GM19395 (cell line): ENCODE results near the gene LYPD6B.

ENCODE experiments used
- ATAC-seq: cut with Tn5 transposase; IDR thresholded peaks from one replicate; pipeline ENCODE4 v1.9.1; 2021; ENCODE audit warnings: mild to moderate bottlenecking, moderate library complexity; ENCODE audit not compliant: unreplicated experiment

LYPD6B gene

DNA sequence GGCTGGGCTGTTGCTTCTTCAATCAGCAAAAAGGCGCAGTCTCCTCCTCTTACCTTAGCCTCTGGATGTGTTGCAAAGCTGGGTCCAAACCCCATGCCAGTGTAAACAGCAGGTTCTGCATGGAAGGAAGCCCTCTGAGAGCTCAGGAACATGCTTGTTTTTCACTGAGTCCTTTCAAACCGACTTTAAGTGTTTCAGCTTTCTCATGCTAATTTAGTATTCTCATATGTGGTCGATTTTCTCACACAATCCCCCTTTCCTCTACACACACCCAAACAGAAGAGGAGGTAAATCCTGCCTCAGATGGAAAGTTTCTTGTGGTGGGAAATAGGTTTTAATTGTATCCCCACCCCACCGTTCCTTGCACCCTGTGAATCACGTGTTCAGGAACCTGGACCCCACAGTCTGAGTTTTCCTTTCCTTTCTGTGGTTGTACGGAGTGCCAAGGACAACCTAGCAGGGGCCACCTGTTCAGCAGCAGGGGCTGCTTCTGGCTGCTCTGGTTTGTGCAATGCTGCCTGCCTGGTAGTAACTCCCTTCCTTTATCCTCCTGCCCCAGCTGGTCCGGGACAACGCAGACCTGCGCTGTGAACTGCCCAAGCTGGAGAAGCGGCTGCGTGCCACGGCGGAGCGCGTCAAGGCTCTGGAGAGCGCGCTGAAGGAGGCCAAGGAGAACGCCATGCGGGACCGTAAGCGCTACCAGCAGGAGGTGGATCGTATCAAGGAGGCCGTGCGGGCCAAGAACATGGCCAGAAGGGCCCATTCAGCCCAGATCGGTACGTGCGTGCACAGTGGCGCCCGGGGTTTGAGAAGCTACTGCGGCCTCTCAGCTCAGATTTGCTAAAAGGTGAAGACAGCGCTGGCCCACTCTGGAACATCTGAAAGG lies 28.7 kb upstream of the LYPD6B start:
- ATAC-seq = no peak

DNA sequence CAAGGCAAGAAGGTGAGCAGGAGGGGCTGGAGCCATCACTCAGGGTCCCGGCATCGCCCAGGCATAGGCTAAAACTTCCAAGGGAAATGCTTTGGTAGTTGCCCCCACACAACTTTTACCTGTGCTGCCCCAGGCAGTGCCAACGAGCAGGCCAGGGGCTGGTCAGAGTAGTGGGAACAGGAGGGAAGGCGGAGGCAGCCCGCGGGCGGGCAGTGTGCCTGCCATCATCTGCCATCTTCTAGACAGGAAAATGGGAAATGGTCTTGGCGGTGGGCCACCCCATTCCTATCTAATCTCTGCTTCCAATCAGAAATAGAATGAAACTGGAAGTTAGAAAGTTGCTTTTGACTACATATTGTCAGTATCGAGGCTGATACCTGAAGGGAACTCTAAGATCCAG lies 26.0 kb upstream of the LYPD6B start:
- no peak for ATAC-seq

DNA sequence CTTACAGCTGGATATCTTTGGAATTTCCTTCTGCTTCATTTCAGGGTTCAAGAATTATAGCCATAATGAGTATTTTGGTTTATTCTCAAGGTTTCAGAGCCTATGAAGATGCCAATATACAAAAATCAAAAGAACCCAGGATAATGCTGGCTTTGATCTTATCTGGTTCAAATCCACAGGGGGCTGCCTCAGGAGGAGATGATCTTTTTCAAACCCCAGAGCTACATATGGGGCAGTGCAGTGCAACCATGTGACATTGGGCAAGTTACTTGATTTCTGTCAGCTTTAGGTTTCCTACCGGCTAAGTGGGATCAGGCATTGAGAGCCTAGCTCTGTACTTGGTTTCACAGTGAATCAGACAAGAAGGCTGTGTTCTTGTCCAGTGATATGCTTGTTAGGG lies 23.0 kb upstream of the LYPD6B start:
- ATAC-seq = no peak

DNA sequence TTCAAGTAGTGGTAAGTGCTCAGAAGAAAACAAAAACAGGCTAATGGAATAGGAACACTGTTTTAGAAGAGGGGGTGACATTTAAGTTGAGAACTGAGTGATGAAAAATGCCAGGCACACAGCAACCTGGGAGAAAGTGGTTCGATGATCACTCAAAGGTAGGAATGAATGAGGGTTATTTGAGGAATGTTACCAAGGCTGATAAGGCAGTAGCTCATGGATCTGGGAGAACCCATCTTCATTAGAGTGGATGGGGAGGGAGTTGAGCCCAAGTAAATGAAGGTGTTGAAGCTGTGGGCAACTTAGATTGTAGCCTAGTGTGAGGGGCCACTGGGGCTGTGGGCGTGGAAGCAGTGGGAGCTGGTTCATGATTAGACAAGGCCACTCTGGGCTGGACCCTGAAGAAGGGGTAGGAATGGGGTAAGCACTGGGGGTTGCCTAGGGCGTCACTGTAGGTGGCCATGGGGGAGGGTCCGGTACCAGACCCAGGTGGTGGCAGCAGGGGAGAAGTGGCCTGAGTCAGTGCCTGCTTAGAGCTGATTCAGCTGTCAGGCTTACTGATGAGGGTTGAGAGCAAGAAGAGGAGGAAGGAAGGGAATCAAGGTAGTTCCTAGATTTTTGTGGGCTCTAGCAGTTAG lies 22.5 kb upstream of the LYPD6B start:
- ATAC-seq = no peak

DNA sequence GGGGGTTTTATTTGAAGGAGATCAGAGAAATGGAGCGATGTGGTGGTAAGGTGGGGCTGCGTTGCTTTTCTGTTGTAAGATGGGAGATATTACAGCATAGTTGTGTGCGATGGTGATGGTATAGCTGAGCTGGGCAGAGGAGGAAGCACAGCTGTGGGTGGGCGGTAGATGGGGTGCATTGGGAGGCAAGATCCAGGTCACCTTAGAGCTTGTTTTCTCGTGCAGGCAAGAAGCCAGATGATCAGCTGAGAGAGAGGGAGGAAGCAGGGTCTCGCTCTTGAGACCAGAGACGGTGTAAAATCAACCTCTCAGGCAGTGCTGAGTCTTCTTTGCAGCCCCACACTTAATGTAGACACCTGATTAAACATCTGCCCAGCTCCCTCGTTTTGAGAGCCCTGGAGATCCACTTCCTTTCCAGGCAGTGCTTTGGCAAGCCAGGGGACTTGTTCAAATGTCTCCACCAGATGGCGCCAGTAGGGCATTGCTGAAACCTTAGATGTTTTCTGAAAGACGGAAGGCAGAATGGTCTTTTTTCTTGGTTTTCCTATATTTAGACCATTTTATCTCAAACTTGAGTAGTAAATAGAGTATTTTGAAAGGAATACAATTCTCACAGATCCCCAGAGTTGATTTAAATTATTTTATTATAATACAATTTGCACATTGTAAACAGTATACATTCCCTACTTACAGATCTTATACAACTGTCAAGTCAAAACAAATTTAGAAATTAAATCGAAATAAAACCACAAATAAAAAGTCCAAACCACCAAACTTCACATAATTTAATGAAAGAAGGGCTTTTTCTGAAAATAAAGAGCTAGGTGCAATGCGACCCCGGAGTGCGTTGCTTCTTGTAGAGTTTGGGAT lies 21.1 kb upstream of the LYPD6B start:
- peak; percentile 25 for ATAC-seq

DNA sequence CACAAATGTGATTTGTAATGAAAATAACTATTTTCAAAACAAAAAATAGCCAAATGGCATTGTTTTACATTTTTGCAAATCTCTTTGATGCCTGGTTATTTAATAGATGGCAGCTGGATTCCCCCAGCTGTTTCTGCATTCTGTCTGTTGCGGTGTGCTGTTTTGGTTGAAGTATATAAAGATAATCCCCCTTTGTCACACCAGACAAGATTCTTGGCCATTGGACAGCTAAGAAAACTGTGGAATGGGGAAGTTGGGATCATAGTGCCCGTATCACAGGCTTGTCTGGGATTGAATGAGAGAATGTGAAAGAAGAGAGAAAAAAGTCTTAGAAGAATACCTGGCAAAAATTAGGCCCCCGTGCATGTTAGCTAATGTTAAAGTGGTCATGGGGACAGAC lies 19.5 kb upstream of the LYPD6B start:
- ATAC-seq = no peak

DNA sequence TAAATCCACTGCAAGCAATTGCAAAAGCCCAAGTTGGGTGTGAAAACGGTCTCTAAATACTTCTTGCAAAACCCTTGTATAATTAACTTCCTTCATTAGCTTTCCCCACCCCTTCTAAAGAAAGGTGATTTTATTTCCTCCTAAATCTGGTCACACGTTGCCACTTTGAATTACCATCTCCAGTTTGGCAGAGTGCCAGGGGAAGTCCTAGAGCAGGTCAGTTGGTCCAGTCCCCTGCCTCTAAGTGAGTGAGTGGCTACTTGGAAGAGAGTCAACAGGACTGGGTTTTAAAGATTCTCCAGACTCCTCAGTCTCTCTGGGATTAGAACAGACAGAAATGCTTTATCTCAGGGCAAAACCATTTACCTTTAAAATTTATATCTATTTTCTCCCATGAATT lies 18.7 kb upstream of the LYPD6B start:
- no peak for ATAC-seq

DNA sequence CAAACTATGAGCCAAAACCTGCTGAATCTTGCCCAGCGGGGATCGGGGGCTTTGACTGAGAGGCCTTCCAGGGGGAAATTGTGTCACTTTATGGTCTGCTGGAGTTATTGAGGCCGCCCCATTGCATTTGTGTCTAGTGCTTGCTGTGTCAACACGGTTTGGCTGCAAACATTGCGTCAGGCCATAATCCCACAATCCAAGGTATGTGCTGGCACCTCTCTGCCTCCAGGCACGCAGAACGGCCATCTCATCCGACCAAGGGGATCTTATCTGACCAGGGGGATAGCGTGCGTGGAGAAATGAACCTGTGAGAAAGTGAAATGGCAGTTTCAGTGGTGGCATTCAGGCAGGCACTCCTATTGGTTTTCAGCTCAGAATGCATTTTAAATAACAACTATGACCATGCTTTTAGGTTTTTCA lies 18.1 kb upstream of the LYPD6B start:
- ATAC-seq = peak; percentile 34

DNA sequence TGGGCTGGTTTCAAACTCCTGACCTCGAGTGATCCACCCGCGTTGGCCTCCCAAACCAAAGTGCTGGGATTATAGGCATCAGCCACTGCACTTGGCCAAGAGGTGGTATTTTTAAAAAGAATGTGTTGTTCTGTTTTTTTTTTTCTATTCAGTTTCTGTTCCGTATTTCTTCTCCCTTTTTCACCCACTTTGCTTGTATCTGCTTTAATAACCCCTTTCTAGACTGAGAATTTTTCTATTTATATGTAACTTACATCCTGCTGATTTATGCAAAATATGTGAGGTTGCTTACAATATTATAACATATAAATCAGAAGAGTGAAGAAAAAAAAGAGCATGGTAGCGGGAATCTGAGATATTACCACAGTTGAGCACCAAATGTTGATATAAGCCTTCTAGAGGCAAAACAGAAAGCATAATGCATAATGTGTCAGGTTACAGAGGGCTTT lies 17.2 kb upstream of the LYPD6B start:
- ATAC-seq = peak; percentile 69

DNA sequence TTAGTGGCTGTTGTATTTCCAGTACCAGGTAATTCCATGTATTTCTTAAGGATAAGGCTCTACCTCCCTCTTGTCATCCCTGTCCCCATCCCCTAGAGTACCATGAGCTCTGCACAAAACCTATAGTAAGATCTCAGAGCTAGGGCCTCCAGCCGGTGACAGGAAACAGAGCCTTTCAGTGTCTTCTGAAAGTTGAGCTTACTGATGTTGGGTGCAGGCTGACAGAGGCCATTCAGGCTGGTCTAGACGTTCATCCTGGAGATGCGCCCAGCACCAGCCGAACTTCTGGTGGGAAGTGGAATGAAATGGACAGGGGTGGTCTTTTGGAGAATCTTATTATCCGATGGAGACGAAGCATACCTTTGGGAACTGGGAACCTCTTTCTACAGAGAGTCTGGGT lies 16.7 kb upstream of the LYPD6B start:
- ATAC-seq = peak; percentile 76

DNA sequence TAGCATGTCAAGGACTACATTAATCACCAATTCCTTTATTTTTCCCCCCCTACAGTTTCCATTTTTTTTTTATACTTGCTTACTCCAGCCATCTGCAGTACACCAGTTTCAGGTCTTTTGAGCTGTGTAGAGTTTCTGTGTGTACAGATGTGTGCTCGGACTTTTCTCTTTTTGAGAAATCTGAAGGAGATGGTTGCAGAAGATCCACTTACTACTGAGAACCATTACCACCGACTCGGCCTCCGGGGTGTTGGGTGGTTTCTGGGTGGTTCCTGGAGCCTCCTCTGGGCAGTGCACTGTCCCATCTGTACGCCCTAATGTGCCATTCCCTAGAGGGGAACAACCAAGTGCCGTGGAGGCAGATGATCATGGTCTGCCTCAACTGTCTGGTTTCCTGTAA lies 15.4 kb upstream of the LYPD6B start:
- ATAC-seq = no peak

DNA sequence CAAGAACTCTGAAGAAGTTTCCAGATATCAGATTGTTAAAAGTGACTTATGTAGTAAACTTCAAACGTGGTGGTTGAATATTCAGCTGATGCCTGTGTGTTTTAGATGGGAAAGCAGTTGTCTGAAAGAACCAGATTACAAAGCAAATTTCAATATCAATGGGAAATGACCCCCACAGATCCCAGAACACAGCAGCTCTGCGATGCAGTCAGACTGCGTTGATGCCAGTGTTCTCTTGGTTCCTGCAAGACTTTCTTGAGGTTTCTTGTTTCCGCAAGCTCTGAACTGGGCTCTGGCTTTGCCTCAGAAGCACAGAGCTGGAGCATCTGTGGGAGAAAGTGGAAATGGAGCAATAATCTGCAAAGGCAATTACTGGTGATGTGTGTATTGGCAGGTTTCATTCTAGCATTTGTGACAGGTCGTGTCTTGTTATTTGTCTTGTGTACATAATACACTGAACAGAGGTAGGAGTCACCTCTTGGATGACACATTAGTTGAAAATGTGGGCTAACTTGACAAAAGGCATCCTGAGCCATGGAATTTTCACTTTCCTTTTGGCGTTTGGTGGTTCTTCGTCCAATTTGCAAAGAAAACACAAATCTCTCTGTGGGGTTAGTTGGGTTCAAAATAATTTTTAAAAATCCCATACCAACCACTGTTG lies 10.8 kb upstream of the LYPD6B start:
- no peak for ATAC-seq

DNA sequence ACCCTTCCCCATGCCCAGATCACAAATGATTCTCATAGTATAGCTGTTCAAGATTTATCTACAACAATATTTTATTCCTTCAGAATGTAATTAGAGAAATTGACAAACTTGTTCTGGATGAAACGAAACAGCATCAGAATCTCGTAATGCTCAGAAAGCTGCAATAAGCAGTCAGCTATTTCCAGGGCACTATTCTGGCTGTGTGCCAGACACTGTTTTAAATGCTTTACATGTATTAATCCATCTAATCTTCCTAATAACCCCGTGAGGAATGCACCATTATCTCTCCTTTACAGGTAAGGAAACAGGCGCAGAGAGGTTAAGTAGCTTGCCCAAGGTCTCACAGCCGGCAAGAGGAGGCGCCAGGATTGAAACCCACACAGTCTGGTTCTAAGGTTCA lies 10.1 kb upstream of the LYPD6B start:
- ATAC-seq = no peak

DNA sequence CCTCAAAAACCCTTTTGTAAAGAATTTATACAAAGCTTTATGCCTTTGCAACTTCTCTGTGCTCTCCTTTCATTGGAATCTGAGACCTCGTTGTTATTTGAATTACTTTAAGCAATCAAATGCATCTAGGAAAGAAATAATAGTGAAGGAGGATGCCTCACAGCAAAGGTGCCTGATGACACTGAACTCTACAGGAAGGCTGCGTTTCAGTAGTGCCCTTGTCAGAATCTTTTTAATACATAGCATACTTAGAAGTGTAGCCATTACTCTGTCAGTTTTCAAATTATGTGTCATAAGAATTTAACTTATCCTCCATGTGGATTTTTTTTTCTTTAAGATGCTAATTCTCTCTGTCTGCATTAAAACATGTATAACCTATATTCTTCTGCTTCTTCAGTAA lies 9.6 kb upstream of the LYPD6B start:
- ATAC-seq = no peak

DNA sequence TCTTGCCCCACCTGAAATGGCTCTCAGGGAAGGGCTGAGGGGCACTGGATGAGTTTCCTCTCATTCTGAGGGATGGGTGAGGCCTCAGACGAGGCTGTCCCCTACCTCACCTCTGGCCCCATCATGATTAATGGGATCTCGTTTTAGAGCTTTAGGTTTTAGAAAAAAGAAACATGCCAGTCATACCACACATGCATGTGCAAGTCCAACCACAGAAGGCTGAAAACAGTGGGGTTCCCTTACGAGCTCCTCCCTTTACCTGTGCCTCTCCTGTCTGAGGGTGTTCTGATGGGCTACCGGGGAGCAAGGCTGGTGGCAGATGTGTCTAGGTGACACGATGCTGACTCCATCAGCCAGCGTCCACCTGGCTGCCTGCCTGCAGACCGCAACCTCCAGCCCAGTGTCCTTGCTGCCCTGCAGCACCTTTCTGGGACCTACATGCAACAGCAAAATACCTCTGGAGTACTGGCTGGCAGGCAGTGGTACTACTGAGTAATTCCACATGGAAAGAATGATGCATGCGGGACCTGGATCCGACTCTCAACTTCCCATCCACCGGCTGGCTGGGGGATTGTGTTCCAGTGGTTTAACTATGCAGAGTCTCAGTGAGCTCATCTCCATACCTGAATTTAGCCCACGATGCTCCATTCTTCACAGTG lies 9.1 kb upstream of the LYPD6B start:
- no peak for ATAC-seq

DNA sequence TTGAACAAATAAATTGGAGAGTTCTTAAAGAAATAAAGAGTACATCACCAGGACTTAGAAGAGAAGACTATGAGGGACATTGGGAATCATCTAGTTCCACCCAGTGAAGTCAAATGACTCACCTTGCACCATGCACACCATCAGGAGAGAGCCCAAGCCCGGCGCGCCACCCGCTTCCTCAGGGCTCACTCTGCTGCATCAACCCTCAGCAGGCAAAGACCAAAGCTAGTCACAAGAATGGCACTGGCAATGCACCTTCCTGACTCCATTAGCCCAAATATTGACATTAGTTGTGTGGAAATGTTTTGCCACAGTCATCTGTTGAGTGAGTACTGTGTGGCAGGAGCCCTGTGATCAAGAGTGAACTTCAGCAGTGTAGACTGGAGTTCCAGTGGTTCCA lies 7.1 kb upstream of the LYPD6B start:
- ATAC-seq = no peak

DNA sequence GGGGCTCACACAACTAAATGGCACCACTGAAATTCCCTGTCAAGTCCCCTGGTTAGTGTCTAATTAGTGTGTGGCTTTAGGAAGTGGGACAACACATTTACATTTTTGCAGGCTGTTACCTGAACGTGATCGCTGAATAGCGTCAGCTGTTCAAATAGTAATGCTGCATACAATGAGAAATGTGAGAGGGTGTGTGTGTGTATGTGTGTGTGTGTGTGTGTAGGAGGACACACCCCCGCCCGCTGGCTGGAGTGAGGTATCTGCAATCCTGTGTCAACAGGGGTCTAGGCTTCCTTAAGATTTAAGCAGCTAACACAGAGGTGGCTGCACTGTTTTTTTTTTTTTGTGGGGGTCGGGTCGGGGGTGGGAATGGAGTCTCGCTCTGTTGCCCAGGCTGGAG lies 4.8 kb upstream of the LYPD6B start:
- no peak for ATAC-seq

DNA sequence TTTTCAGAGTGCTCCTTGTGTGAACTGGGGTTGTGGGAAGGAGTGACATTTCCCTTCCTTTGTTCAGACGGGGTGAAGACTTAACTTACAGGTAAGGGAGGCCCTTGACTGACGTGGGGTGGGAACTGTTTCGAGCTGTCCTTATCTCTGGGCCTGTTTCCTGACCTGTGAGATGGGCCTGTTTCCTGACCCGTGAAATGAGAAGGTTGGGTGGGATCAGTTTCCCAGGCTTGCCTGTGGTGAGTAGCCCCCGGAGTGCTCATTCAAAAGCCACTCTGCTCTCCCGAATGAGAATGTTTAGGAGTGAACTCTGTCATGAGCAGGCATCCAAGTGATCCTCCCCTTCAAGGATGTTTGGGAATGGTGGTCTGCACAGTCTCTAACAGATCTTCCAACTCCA lies 4.1 kb upstream of the LYPD6B start:
- no peak for ATAC-seq

DNA sequence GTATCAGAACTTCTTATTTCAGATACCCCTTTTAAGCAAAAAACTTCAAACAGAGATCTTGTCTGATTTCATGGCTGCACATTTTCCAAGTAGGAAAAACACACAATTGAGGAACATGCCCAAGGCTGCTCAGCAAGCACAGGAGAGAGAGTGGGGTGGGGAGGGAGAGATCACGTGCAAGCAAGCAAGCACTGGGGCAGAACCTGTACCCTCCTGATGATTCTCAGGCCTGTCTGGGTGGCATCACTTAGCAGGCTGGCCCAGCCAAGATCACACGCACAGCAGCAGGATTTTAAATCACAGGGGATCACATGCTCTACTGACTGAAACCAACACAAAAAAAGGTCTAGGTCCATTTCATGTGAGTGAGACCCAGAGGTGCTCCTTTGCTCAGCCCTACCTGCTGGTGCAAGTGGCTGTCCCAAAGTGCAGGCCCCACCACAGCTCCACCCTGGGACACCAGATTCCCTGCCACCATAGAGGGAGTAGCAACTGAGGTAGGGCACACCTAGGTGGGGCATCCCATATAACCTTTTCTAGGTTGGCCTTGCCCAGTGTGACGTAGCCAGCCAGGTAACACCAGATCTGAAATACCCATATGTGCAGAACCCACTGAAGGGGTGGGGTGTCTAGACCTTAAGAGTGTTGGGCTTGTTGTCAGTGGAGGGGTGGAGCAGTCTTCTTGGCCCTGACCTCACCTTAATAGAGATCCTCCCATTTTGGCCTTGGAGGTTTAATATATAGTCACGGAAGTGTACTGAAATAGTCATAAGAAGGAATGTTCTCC lies 1.8 kb upstream of the LYPD6B start:
- ATAC-seq = no peak

DNA sequence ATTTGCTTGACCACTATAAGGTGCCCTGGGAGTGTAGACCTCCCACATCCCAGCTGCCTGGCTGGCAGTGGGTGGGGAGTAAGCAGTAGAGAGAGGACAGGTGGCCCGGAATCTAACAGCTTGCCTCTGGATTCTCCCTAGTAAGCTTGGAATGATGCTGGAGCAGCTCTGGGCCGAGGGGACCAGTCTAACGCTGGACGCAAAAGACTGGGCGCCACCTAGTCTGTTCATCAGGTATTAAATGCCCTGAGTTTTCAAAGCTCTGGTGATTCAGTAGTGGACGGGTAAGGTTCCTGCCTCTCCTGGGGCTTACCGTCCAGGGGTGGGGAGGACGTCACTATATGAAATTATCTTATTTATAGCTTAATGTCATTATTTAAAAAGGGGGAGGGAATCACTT lies 648 bp upstream of the LYPD6B start:
- no peak for ATAC-seq
